COLO829 (cell line): Measurements from ENCODE around the gene TRAPPC2L.
"Not testable (repeated sequence)": the region's sequence is repeated elsewhere in the genome, so short reads cannot be mapped to it uniquely, and the experiment has no call there.

Experiments
- DNase-seq: peaks from one replicate; pipeline ENCODE4 v3.0.0; 2012; ENCODE audit warnings: low spot score

The TRAPPC2L gene

GRCh38 chr16:88893127-88893968, 36.4 kb downstream of the TRAPPC2L start:
- DNase-seq, result no peak

- not testable (repeated sequence) for DNase-seq
Observed at GRCh38 chr16:88894266-88894665, 37.3 kb downstream of the TRAPPC2L start.

GRCh38 chr16:88894681-88895300, 37.9 kb downstream of the TRAPPC2L start:
- DNase-seq, result no peak

GRCh38 chr16:88895335-88895734, 38.4 kb downstream of the TRAPPC2L start:
- DNase-seq, result no peak

- no peak for DNase-seq
Observed at GRCh38 chr16:88896238-88897070, 39.5 kb downstream of the TRAPPC2L start.

GRCh38 chr16:88897696-88898425, 40.9 kb downstream of the TRAPPC2L start:
- no peak for DNase-seq

GRCh38 chr16:88899901-88900661, 43.2 kb downstream of the TRAPPC2L start:
- no peak for DNase-seq

GRCh38 chr16:88900662-88901052, 43.7 kb downstream of the TRAPPC2L start:
- no peak for DNase-seq

- DNase-seq, result no peak
Observed at GRCh38 chr16:88901718-88902337, 44.9 kb downstream of the TRAPPC2L start.

- DNase-seq, result no peak
Observed at GRCh38 chr16:88902744-88903143, 45.8 kb downstream of the TRAPPC2L start.

GRCh38 chr16:88903267-88903666, 46.3 kb downstream of the TRAPPC2L start:
- no peak for DNase-seq

GRCh38 chr16:88904676-88905365, 47.9 kb downstream of the TRAPPC2L start:
- DNase-seq, result no peak

- peak; percentile 32 for DNase-seq
Observed at GRCh38 chr16:88905563-88905962, 48.6 kb downstream of the TRAPPC2L start.

- no peak for DNase-seq
Observed at GRCh38 chr16:88906020-88906419, 49.1 kb downstream of the TRAPPC2L start.

- DNase-seq, result no peak
Observed at GRCh38 chr16:88906535-88907105, 49.7 kb downstream of the TRAPPC2L start.

GRCh38 chr16:88907768-88908167, 50.8 kb downstream of the TRAPPC2L start:
- no peak for DNase-seq

- no peak for DNase-seq
Observed at GRCh38 chr16:88908307-88908706, 51.4 kb downstream of the TRAPPC2L start.

- DNase-seq, result no peak
Observed at GRCh38 chr16:88909431-88910210, 52.7 kb downstream of the TRAPPC2L start.
